GM13977 (cell line): ENCODE data around the gene WNT2.
A peak's percentile ranks its signal among the peaks of the same experiment; 100 is the strongest.
"Not testable (repeated sequence)": the region's sequence is repeated elsewhere in the genome, so short reads cannot be mapped to it uniquely, and the experiment has no call there.

Experiments
- DNase-seq: peaks from one replicate; pipeline ENCODE4 v3.0.0; 2012; ENCODE audit warnings: low spot score
- CTCF ChIP-seq: IDR thresholded peaks from 2 replicates; pipeline ENCODE4 v1.5.1; 2012; ENCODE audit warnings: mild to moderate bottlenecking, control low read depth; ENCODE audit not compliant: insufficient read depth; ENCODE audit errors: extremely low read depth, missing control alignments
- in situ Hi-C: fragments of 300-500 bp; cut with MboI; formaldehyde crosslinking; loops from one replicate; pipeline ENCODE4 v1.12.0; 2022; ENCODE audit warnings: low sequenced_read_pairs, low pct_unique_long_range_greater_than_20kb, mixed read lengths, inconsistent platforms; ENCODE audit not compliant: unreplicated experiment

Gene WNT2

DNA sequence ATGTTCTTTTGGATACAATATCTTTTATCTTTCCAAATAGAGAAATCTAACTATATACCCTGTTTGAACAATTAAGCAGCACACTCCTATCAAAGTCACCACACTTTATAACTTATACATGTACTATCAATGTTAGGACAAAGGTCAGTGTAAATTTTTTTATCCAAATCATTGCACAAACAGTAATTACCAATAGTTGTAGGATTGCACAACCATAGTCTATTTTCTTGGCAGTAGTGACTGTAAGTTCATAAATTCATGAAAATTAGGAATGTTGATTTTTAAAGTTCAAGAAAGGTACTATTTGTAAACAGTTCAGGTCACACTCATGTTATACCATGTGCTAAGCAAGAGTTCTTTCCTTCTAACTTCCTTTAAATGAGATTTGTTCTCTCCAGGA lies 9.3 kb downstream of the WNT2 start:
- TF ChIP-seq CTCF, result no peak
- DNase-seq, result no peak
- in situ Hi-C loops, result no loop called here

DNA sequence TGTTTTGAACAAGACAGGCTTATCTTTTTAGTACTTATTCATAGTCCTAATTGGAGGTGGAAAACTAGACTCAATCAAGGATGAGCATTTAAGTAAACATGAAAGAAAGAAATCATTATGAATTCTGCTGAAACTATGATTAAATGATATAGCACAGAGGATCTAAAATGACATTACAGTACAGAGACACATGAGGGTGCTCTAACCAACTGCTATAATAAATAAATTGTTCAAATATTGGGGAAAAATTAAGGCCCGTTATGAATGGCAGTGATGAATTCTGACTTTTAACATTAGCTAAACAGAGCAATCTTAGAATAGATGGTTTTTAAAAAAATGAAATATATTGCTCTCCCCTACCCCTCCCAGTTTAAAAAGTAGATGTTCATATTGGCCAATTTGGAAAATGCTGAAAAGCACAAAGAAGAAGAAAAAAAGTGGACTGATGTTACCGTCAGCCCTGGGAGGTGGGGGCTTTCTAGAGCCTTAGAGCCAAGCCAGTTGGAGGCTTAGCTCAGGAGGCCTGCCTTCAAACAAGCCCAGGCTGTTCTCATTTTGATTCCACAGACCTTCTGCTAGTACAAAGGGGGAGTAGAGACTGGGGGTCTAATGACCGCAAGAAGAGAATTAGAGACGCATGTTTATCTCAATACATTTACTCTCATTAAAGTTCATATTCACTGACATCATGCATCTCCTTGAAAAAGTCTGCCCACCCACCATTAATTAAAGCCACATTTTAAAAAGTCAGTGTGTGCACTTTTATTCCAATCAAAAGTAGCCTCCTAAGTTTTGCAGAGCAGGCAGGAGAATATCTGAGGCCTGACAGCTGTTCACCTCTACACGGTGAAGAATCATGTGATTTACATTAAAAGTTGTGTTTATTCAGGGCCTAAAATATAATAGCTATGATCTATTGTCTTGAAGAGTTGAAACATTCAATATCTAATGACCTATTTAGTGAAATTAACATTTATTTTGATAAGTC lies 10.0 kb downstream of the WNT2 start:
- DNase-seq, result no peak
- in situ Hi-C loops, result no loop called here
- TF ChIP-seq CTCF, result peak; percentile 26

DNA sequence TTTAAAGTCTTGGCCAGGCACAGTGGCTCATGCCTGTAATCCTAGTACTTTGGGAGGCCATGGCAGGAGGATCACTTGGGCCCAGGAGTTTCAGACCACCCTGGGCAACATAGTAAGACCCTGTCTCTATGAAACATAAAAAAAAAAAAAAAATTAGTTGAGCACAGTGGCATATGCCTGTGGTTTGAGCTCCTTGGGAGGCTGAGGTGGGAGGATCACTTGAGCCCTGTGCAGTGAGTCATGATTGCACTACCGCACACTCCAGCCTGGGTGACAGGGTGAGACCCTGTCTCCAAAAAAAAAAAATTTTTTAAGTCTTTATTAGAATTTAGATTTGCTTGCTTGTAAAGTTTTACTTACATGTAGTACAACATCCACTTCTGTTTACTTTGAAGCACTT lies 14.0 kb downstream of the WNT2 start:
- in situ Hi-C loops, result no loop called here
- TF ChIP-seq CTCF, result no peak
- DNase-seq, result no peak

GRCh38 chr7:117302396-117302795 lies 20.5 kb downstream of the WNT2 start:
- TF ChIP-seq CTCF, result no peak
- in situ Hi-C loops, result no loop called here
- DNase-seq, result no peak

DNA sequence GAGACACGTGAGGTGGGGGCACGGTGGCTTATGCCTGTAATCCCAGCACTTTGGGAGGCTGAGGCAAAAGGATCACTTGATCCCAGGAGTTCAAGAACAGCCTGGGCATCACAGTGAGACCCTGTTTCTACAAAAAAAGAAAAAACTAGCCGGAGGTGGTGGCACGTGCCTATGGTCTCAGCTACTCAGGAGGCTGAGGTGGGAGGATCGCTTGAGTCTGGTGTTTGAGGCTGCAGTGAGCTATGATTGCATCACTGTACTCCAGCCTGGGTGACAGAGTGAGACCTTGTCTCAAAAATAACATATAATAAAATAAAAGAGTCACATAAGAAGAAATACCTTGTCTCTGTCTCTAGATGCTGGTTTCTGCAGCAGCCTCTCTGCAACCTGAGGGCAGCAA lies 22.4 kb downstream of the WNT2 start:
- in situ Hi-C loops, DNase-seq: not testable (repeated sequence)

DNA sequence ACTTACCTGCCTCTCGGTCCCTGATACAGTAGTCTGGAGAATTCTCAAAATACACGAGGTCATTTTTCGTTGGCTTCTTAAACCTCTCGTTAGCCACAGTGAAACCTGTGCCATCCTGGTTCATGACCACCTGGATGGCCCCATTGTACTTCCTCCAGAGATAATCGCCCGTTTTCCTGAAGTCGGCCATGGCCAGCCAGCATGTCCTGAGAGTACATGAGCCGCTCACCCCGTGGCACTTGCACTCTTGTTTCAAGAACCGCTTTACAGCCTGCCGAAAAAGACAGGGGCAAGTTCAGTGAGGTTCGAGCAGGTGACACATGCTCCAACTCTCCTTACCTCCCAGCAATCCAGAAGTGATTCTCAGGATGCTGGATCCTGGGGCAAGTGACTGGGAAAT lies 25.3 kb downstream of the WNT2 start:
- no peak for TF ChIP-seq CTCF
- in situ Hi-C loops, result no loop called here

DNA sequence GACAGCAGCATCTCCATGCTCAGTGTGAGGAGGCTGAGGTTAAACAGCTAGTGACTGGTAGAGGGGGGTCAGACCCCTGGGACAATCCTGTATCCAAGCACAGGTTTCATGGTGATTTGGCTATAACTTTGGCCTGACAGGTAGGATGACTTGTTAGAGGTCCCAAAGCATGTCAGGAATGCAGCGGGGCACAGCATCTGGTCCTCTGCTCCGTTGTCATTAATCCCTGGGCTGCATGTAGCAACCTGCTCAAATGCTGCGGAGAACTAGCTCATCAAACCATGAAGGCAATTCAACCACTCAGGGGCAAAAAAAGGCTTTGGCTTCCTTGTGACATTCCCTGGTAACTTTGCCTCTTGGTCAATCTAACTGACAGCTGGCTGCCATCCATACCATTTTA lies 26.8 kb downstream of the WNT2 start:
- in situ Hi-C loops, result no loop called here
- TF ChIP-seq CTCF, result no peak
- no peak for DNase-seq

More for the DNA sequence above, 25.3 kb downstream of the WNT2 start:
- no peak for DNase-seq
